Measurements from ENCODE around the gene CHAF1B. TPM values are rescaled to one million over a fixed set of nuclear protein-coding genes. Genes with fewer than 3 reads are reported as not detected.

Gene CHAF1B
- total RNA-seq, 2 experiments from 2014 or later, result 9.9 to 24.0 TPM

GRCh38 chr21:36461277-36461917 is 76.2 kb downstream of the CHAF1B start:
- Histone ChIP-seq H2AFZ (ENCODE audit: low read length) (no peak overlapping the region), H3K4me2 (ENCODE audit: low read length) (no peak overlapping the region), H3K36me3 (ENCODE audit: insufficient read depth, low read length) (no peaks in the 10 kb centered on the region), H3K4me3 (ENCODE audit: low read depth, low read length, poor library complexity, severe bottlenecking) (no peak overlapping the region), H3K4me1 (ENCODE audit: insufficient read depth, low read length, poor library complexity, severe bottlenecking) (no peaks in the 10 kb centered on the region), H4K20me1 (ENCODE audit: insufficient read depth, low read length) (no peaks in the 10 kb centered on the region), H3K27ac (ENCODE audit: low read depth, low read length, poor library complexity, severe bottlenecking) (no peak overlapping the region), H3K9me2 (ENCODE audit: insufficient read depth, low read length) (no peaks in the 10 kb centered on the region), H3K9me3 (ENCODE audit: low read length) (no peaks in the 10 kb centered on the region), H3K79me2 (ENCODE audit: insufficient read depth, low read depth, low read length) (no peaks in the 10 kb centered on the region)
- ChIA-PET CTCF (ENCODE audit: unreplicated experiment) (no interaction called here), POLR2A (no interaction called here)
- DNase-seq (ENCODE audit: low spot score), result no peak
- no peak for TF ChIP-seq EZH2phosphoT487 (IDR thresholded peaks at IDR 0.05; ENCODE audit: borderline replicate concordance, low read depth, low read length)
- no peak for TF ChIP-seq CTCF (conservative IDR thresholded peaks at IDR 0.05; ENCODE audit: low read length)
- intact Hi-C loops (cut with micrococcal nuclease; ENCODE audit: unreplicated experiment), result no loop called here
- BruUV-seq (replicated peaks), result no TSS peak

- H4K20me1 ChIP-seq (ENCODE audit: insufficient read depth, low read length), result no peaks in the 10 kb centered on the region
- H3K4me3 ChIP-seq (ENCODE audit: low read depth, low read length, poor library complexity, severe bottlenecking), result no peak overlapping the region
- POLR2A ChIA-PET, result no interaction called here
- CTCF ChIA-PET (ENCODE audit: unreplicated experiment), result no interaction called here
- BruUV-seq (replicated peaks), result no TSS peak
- no peaks in the 10 kb centered on the region for H3K9me2 ChIP-seq (ENCODE audit: insufficient read depth, low read length)
- intact Hi-C loops (cut with micrococcal nuclease; ENCODE audit: unreplicated experiment), result no loop called here
- TF ChIP-seq CTCF (conservative IDR thresholded peaks at IDR 0.05; ENCODE audit: low read length) (no peak), EZH2phosphoT487 (IDR thresholded peaks at IDR 0.05; ENCODE audit: borderline replicate concordance, low read depth, low read length) (no peak)
- no peaks in the 10 kb centered on the region for H3K36me3 ChIP-seq (ENCODE audit: insufficient read depth, low read length)
- no peaks in the 10 kb centered on the region for H3K4me1 ChIP-seq (ENCODE audit: insufficient read depth, low read length, poor library complexity, severe bottlenecking)
- no peak for DNase-seq (ENCODE audit: low spot score)
- no peak overlapping the region for H3K27ac ChIP-seq (ENCODE audit: low read depth, low read length, poor library complexity, severe bottlenecking)
- no peak overlapping the region for H3K4me2 ChIP-seq (ENCODE audit: low read length)
- H3K9me3 ChIP-seq (ENCODE audit: low read length), result no peaks in the 10 kb centered on the region
- no peaks in the 10 kb centered on the region for H3K79me2 ChIP-seq (ENCODE audit: insufficient read depth, low read depth, low read length)
- H2AFZ ChIP-seq (ENCODE audit: low read length), result no peak overlapping the region
Measured at GRCh38 chr21:36461918-36462486, 76.8 kb downstream of the CHAF1B start.

- TF ChIP-seq EZH2phosphoT487 (IDR thresholded peaks at IDR 0.05; ENCODE audit: borderline replicate concordance, low read depth, low read length) (no peak), CTCF (conservative IDR thresholded peaks at IDR 0.05; ENCODE audit: low read length) (no peak)
- H3K36me3 ChIP-seq (ENCODE audit: insufficient read depth, low read length), result no peaks in the 10 kb centered on the region
- H3K4me2 ChIP-seq (ENCODE audit: low read length), result no peak overlapping the region
- no peak overlapping the region for H3K4me3 ChIP-seq (ENCODE audit: low read depth, low read length, poor library complexity, severe bottlenecking)
- no peaks in the 10 kb centered on the region for H4K20me1 ChIP-seq (ENCODE audit: insufficient read depth, low read length)
- H3K27ac ChIP-seq (ENCODE audit: low read depth, low read length, poor library complexity, severe bottlenecking), result no peak overlapping the region
- no peaks in the 10 kb centered on the region for H3K9me2 ChIP-seq (ENCODE audit: insufficient read depth, low read length)
- no peaks in the 10 kb centered on the region for H3K9me3 ChIP-seq (ENCODE audit: low read length)
- H2AFZ ChIP-seq (ENCODE audit: low read length), result no peak overlapping the region
- no peak for DNase-seq (ENCODE audit: low spot score)
- CTCF ChIA-PET (ENCODE audit: unreplicated experiment), result no interaction called here
- H3K4me1 ChIP-seq (ENCODE audit: insufficient read depth, low read length, poor library complexity, severe bottlenecking), result no peaks in the 10 kb centered on the region
- no peaks in the 10 kb centered on the region for H3K79me2 ChIP-seq (ENCODE audit: insufficient read depth, low read depth, low read length)
- POLR2A ChIA-PET, result interaction anchor here (0.6 kb wide), 1 partner anchor 1778 kb away, joined by 4 read pairs; no protein-coding TSS in a partner anchor
- intact Hi-C loops (cut with micrococcal nuclease; ENCODE audit: unreplicated experiment), result no loop called here
- no TSS peak for BruUV-seq (replicated peaks)
Measured at GRCh38 chr21:36463204-36463603, 78.0 kb downstream of the CHAF1B start.
